ENCODE data around the gene SRBD1.

SRBD1 gene

DNA sequence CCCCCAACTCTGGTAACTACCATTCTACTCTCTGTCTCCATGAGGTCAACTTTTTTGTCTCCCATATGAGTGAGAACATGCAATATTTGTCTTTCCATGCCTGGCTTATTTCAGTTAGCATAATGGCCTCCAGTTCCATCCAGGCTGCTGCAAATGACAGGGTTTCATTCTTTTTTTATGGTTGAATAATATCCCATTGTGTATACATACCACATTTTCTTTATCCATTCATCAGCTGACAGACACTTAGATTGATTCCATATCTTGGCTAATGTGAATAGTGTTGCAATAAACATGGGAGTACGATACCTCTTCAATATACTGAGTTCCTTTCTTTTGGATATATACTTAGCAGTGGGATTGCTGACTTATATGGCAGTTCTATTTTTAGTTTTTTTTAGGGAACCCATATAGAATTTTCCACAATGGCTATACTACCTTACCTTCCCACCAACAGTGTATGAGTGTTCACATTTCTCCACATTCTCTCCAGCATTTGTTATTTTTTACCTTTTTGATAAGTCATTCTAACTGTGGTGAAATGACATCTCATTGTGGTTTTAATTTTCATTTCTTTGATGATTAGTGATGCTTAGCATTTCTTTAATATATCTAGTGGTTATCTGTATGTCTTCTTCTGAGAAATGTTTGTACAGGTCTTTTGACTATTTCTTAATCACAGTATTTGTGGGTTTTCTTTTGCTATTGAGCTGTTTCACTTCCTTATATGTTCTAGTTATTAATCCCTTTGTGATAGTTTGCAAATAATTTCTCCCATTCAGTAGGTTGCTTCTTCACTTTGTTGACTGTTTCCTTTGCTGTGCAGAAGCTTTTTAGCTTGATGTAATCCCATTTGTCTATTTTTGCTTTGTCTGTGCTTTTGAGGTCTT lies 112.2 kb downstream of the SRBD1 start:
- FAIRE-seq (peak; percentile 16), DNase-seq (ENCODE audit: insufficient read length, low spot score) (no peak)
- TF ChIP-seq POLR2A (IDR thresholded peaks at IDR 0.05; ENCODE audit: low read depth, low read length), result no peak
- TF ChIP-seq SPI1 (IDR thresholded peaks at IDR 0.05; ENCODE audit: low read depth, low read length), result peak; percentile 76

DNA sequence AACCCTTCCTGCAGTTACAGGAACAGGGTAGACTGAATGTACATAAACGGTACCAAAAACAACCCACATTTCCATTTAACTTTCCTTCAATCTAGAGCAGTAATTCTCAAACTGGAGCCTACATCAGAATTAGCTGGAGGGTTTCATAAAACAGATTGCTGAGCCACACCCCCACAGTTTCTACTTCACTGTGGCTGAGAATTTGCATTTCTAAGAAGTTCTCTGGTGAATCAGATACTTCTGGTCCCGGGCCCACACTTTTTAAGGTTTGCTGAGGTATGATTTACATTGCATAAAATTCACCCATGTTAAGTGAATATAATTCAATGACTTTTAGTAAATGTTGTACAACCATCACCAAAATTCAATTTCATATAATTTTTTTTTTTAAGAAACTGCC lies 113.7 kb downstream of the SRBD1 start:
- FAIRE-seq (peak; percentile 57), DNase-seq (ENCODE audit: insufficient read length, low spot score) (peak; percentile 5)
- no peak for TF ChIP-seq POLR2A (IDR thresholded peaks at IDR 0.05; ENCODE audit: low read depth, low read length)
- peak; percentile 64; the same call in 1 of the 2 replicates for TF ChIP-seq POU2F2 (IDR thresholded peaks at IDR 0.05; ENCODE audit: low read depth, low read length)
- TF ChIP-seq TAF1 (IDR thresholded peaks at IDR 0.05; ENCODE audit: low read depth, low read length), result no peak
- TF ChIP-seq SPI1 (IDR thresholded peaks at IDR 0.05; ENCODE audit: low read depth, low read length), result no peak

DNA sequence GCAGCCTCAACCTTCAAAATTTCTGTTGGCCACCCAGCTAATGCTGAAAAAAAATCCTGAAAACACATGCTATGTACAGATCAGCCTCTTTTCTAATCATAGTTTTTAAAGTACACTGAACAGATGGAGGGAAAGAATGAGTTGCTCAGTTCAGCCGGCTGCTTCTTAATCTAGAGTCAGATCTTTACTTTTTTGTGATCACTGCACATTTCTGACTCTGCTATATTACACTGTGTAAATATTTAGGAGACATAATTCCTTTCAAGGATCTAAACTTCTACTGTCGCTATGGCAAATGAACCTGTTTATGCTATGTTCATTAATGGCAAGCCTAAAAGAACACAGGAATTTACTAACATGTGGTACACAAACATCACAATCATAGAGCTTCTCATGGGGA lies 114.2 kb downstream of the SRBD1 start:
- TF ChIP-seq PAX5 (IDR thresholded peaks at IDR 0.05; ENCODE audit: insufficient read depth, low read length, severe bottlenecking) (no peak), SPI1 (IDR thresholded peaks at IDR 0.05; ENCODE audit: low read depth, low read length) (no peak), POLR2AphosphoS5 (IDR thresholded peaks at IDR 0.05; ENCODE audit: low read depth, low read length) (no peak), TAF1 (IDR thresholded peaks at IDR 0.05; ENCODE audit: low read depth, low read length) (no peak), POU2F2 (IDR thresholded peaks at IDR 0.05; ENCODE audit: low read depth, low read length) (no peak), POLR2A (IDR thresholded peaks at IDR 0.05; ENCODE audit: low read depth, low read length) (no peak)
- DNase-seq (ENCODE audit: insufficient read length, low spot score) (no peak), FAIRE-seq (peak; percentile 13)

DNA sequence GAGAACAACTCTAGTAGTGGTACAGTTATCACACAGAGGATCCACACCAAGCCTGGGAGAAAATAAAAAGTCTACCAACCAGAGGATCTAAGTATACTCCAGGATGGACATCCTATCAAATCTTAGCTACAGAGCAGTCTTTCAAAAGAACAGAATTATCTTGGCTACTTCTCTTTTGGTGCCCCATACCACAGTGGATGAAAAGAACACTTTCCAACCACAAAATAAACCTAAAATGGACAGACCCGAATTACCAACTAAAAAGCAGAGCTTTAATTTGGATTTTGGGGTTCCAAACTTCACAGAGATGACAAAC lies 116.1 kb downstream of the SRBD1 start:
- TF ChIP-seq SPI1 (IDR thresholded peaks at IDR 0.05; ENCODE audit: low read depth, low read length) (no peak), POLR2A (IDR thresholded peaks at IDR 0.05; ENCODE audit: low read depth, low read length) (no peak), TAF1 (IDR thresholded peaks at IDR 0.05; ENCODE audit: low read depth, low read length) (no peak), POU2F2 (IDR thresholded peaks at IDR 0.05; ENCODE audit: low read depth, low read length) (no peak), PAX5 (IDR thresholded peaks at IDR 0.05; ENCODE audit: insufficient read depth, low read length, severe bottlenecking) (no peak), POLR2AphosphoS5 (IDR thresholded peaks at IDR 0.05; ENCODE audit: low read depth, low read length) (no peak)
- no peak for DNase-seq (ENCODE audit: insufficient read length, low spot score)
- FAIRE-seq, result no peak

DNA sequence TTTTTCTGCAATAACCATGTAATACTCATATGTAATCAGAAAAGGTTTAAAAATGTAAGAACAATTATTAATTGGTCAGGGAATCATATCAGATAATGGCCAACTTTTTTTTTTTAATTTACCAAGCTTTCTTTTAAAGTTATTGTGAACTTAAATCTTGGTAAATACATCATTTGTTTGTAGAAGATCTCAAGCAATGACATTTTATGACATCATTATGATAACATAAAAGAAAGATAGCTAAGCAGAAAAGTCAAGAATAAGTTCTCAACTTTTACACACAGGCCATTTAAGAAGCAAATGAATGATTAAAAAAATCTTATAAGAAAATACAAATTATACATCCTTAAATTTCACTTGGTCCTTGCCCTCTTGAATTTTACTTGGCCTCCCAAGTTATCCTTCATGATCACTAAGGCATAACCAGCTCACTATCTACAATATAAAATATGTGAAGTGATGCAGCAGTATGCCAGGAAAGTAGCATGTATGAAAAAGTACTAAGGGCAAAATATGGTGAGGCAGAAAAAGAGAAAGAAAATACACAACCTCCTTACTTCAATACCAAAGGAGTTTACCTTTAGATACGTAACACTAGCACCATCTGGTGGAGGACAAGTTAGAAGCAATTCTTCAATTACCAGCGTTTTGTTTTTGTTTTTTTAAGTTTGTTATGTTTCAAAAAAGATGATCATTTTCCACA lies 116.6 kb downstream of the SRBD1 start:
- peak; percentile 85 for FAIRE-seq
- TF ChIP-seq POU2F2 (IDR thresholded peaks at IDR 0.05; ENCODE audit: low read depth, low read length) (no peak), TAF1 (IDR thresholded peaks at IDR 0.05; ENCODE audit: low read depth, low read length) (no peak), SPI1 (IDR thresholded peaks at IDR 0.05; ENCODE audit: low read depth, low read length) (no peak), POLR2A (IDR thresholded peaks at IDR 0.05; ENCODE audit: low read depth, low read length) (no peak), POLR2AphosphoS5 (IDR thresholded peaks at IDR 0.05; ENCODE audit: low read depth, low read length) (no peak), PAX5 (IDR thresholded peaks at IDR 0.05; ENCODE audit: insufficient read depth, low read length, severe bottlenecking) (no peak)
- peak; percentile 5 for DNase-seq (ENCODE audit: insufficient read length, low spot score)

DNA sequence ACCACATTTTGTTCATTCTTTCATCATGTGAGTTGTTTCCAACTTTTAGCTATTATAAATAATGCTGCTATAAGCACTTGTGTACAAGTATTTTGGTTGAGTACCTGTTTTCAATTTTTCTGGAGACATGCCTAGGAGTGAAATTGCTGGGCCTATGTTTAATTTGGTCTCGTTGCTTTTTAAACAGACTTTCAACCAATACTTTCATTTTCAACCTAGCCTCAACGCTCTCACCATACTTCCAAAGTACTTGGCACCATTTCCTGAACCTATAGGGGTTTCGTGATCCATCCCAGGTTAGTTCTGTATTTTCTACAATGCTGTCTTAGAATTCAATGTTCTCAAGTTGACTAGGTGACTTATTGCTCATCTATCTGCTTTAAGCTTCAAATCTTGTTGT lies 126.1 kb downstream of the SRBD1 start:
- DNase-seq (ENCODE audit: insufficient read length, low spot score), result no peak
- FAIRE-seq, result no peak
- no peak for TF ChIP-seq SPI1 (IDR thresholded peaks at IDR 0.05; ENCODE audit: low read depth, low read length)
- no peak for TF ChIP-seq TAF1 (IDR thresholded peaks at IDR 0.05; ENCODE audit: low read depth, low read length)
- no peak for TF ChIP-seq POLR2AphosphoS5 (IDR thresholded peaks at IDR 0.05; ENCODE audit: low read depth, low read length)

DNA sequence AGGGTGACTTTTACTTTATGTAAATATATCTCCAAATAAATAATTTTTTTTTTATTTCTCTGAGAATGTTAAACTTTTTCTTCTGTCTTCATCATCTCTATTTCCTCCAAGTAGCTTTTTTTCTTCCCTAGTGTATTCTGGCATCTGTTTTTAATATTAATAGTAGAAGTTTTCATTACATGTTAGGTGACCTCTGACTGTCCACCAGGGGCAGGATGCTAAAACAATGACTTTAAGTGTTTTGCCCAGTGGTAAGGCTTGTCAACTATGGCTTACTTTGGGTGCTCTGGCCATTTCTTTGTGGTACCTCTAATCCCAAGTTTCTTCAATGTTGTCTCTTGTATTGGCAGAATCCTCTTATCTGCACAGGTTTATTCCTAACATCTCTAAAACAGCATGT lies 127.1 kb downstream of the SRBD1 start:
- DNase-seq (ENCODE audit: insufficient read length, low spot score), result no peak
- no peak for FAIRE-seq
- TF ChIP-seq POLR2A (IDR thresholded peaks at IDR 0.05; ENCODE audit: low read depth, low read length) (no peak), POU2F2 (IDR thresholded peaks at IDR 0.05; ENCODE audit: low read depth, low read length) (no peak), POLR2AphosphoS5 (IDR thresholded peaks at IDR 0.05; ENCODE audit: low read depth, low read length) (no peak), TAF1 (IDR thresholded peaks at IDR 0.05; ENCODE audit: low read depth, low read length) (no peak), SPI1 (IDR thresholded peaks at IDR 0.05; ENCODE audit: low read depth, low read length) (no peak), PAX5 (IDR thresholded peaks at IDR 0.05; ENCODE audit: insufficient read depth, low read length, severe bottlenecking) (no peak)

DNA sequence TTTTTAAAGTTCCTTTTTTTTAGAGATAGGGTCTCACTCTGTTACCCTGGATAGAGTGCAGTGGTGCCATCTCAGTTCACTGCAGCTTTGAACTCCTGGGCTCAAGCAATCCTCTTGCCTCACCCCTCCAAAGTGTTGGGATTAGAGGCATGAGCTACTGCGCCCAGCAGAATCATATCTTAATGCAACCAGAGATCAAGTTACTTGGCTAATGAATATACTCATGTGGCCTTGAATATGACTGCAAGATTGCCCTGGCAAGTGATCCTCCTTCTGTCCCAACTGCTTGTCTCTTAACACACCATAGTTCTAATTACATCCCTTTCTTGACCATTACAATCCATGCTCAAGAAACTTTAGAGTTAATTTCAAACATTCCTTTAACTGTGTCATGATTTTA lies 133.5 kb downstream of the SRBD1 start:
- DNase-seq (ENCODE audit: insufficient read length, low spot score), result no peak
- TF ChIP-seq SPI1 (IDR thresholded peaks at IDR 0.05; ENCODE audit: low read depth, low read length) (no peak), POLR2AphosphoS5 (IDR thresholded peaks at IDR 0.05; ENCODE audit: low read depth, low read length) (no peak), POLR2A (IDR thresholded peaks at IDR 0.05; ENCODE audit: low read depth, low read length) (no peak), POU2F2 (IDR thresholded peaks at IDR 0.05; ENCODE audit: low read depth, low read length) (no peak), TAF1 (IDR thresholded peaks at IDR 0.05; ENCODE audit: low read depth, low read length) (no peak), PAX5 (IDR thresholded peaks at IDR 0.05; ENCODE audit: insufficient read depth, low read length, severe bottlenecking) (no peak)
- FAIRE-seq, result no peak

DNA sequence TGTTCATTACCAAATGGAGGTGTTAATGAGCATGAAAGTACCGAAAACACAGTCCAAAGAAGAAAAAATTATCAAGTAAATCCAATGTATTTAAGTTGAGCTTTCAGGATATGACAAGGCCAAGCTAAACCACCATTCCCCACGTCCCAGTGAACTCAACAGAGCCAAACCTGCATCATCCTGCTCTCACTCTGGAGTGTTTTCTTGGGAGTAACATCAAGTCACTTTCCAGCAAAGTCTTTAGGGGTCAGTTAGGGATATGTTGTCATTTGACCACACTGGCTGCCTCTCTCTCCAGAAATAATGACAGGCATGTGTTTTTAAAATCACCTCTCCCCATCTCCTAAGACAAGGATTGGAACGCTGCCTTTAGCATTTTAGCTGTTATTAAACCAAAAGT lies 140.5 kb downstream of the SRBD1 start:
- TF ChIP-seq POLR2AphosphoS5 (IDR thresholded peaks at IDR 0.05; ENCODE audit: low read depth, low read length), result no peak
- no peak for TF ChIP-seq POU2F2 (IDR thresholded peaks at IDR 0.05; ENCODE audit: low read depth, low read length)
- no peak for TF ChIP-seq PAX5 (IDR thresholded peaks at IDR 0.05; ENCODE audit: insufficient read depth, low read length, severe bottlenecking)
- TF ChIP-seq TAF1 (IDR thresholded peaks at IDR 0.05; ENCODE audit: low read depth, low read length), result no peak
- no peak for TF ChIP-seq SPI1 (IDR thresholded peaks at IDR 0.05; ENCODE audit: low read depth, low read length)
- TF ChIP-seq POLR2A (IDR thresholded peaks at IDR 0.05; ENCODE audit: low read depth, low read length), result no peak
- FAIRE-seq (peak; percentile 69), DNase-seq (ENCODE audit: insufficient read length, low spot score) (no peak)
